Upper lobe of left lung (tissue), 6 donors: ENCODE results near the gene SNX13. TPM values are rescaled to one million over a fixed set of nuclear protein-coding genes. Genes with fewer than 3 reads are reported as not detected.

Source experiments
- ATAC-seq, 2 donors: fragments of 200-7000 bp; cut with Tn5 transposase; one replicate each; pipeline ENCODE4 v1.9.1; 2022; ENCODE audit warnings: mild to moderate bottlenecking in 2 of 2, moderate library complexity in 2 of 2; ENCODE audit not compliant: low FRiP score in 2 of 2
- DNase-seq, 2 donors: peaks; one replicate each; pipeline ENCODE4 v3.0.0-alpha.2; 2019 to 2020
- H3K27ac ChIP-seq, 4 donors: fragments of 200-600 bp; sonication (generic); one replicate each; pipeline ENCODE4 v1.5.1; 2016 to 2019
- H3K27me3 ChIP-seq, 4 donors: fragments of 200-600 bp; sonication (generic); one replicate each; pipeline ENCODE4 v1.5.1; 2017 to 2019
- H3K36me3 ChIP-seq, 4 donors: fragments of 200-600 bp; sonication (generic); one replicate each; pipeline ENCODE4 v1.5.1; 2016 to 2019
- H3K4me1 ChIP-seq, 4 donors: fragments of 200-600 bp; sonication (generic); one replicate each; pipeline ENCODE4 v1.5.1; 2018 to 2019
- H3K4me3 ChIP-seq, 4 donors: fragments of 200-600 bp; sonication (generic); one replicate each; pipeline ENCODE4 v1.5.1; 2017 to 2019; ENCODE audit warnings: mild to moderate bottlenecking in 2 of 4, moderate library complexity in 1 of 4
- H3K9me3 ChIP-seq, 4 donors: fragments of 200-600 bp; sonication (generic); one replicate each; pipeline ENCODE4 v1.5.1; 2018 to 2019
- CTCF ChIP-seq, 6 experiments: fragments of 450-650 bp in 4 of 6; fragments of 200-600 bp in 2 of 6; sonication (generic) in 2 of 6; IDR thresholded peaks; one replicate each; pipeline ENCODE4 v1.5.1; 2016 to 2019; ENCODE audit warnings: antibody characterized with exemption in 6 of 6
- EP300 ChIP-seq, 4 donors: sonication (generic); formaldehyde crosslinking; IDR thresholded peaks; one replicate each; pipeline ENCODE4 v1.5.1; 2017; ENCODE audit warnings: antibody characterized with exemption in 4 of 4, control low read depth in 2 of 4
- POLR2A ChIP-seq, 4 donors: fragments of 450-650 bp; IDR thresholded peaks; one replicate each; pipeline ENCODE4 v1.5.1; 2016 to 2017; ENCODE audit warnings: antibody characterized with exemption in 4 of 4, mild to moderate bottlenecking in 2 of 4
- POLR2AphosphoS5 ChIP-seq, 2 donors: sonication (generic); formaldehyde crosslinking; IDR thresholded peaks; one replicate each; pipeline ENCODE4 v1.5.1; 2017; ENCODE audit warnings: antibody characterized with exemption in 2 of 2
- WGBS, 2 donors: methylation state at CpG; one replicate each; pipeline ENCODE4 v1.1.5; 2017 to 2018; 5-methylcytosine and 5-hydroxymethylcytosine counted together
- total RNA-seq, 6 donors: library from RNA; depleted of rRNA in 4 of 6; stranded (reverse); fragments of >200 nt in 4 of 6; gene quantifications; one replicate each; pipeline versions ENCODE4 v1.1.0 to v1.2.1, GENCODE V29; 2016 to 2021
- donor health status: DM: no; HTN: no; CAD: no; lungs with moderate emphysema.
- donor health status: DM: no; HTN: yes; CAD: no; lungs with severe emphysema.

The SNX13 gene
- total RNA-seq, 6 donors from 2014 or later, result 17.1 to 195 (median 53.3) TPM

- H3K27ac ChIP-seq, result no peak overlapping the region
- TF ChIP-seq POLR2A (IDR thresholded peaks at IDR 0.05) (no peak), EP300 (IDR thresholded peaks at IDR 0.05) (no peak), POLR2AphosphoS5 (IDR thresholded peaks at IDR 0.05) (no peak), CTCF (IDR thresholded peaks at IDR 0.05) (no peak)
- H3K4me1 ChIP-seq, result no peaks in the 10 kb centered on the region
- no peaks in the 10 kb centered on the region for H3K9me3 ChIP-seq
- ATAC-seq, result no peak
- no peak overlapping the region for H3K4me3 ChIP-seq
- no peak for DNase-seq
- no peaks in the 10 kb centered on the region for H3K27me3 ChIP-seq
- 49 to 65% methylated on average over 3 of the region's 3 CpGs for WGBS, 2 donors
- no peaks in the 10 kb centered on the region for H3K36me3 ChIP-seq
Measured at GRCh38 chr7:17743316-17743715, 197.0 kb downstream of the SNX13 start.

DNA sequence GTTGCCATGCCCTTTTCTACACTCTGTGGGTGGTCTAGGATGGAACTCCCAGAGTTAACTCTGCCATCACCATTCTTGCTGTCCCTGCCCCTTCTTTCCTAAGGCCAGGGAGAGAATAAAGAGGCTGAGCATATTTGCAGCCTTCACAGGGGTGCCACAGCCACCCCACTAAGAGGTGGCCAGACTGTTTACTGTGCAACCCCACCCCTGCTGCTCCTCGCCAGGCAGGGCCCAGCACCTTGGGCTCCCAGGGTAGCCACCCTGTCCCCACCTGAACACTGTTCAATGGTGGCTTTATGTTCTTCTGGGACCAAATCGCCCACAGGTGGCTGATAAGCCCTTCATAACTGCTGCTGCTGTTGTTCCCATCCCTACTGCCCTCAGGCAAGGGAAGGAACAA lies 198.9 kb downstream of the SNX13 start:
- 87 to 100% methylated on average over 1 to 2 of the region's 2 CpGs for WGBS, 2 donors
- no peaks in the 10 kb centered on the region for H3K9me3 ChIP-seq
- DNase-seq (no peak), ATAC-seq (peak; percentile 14 to 53)
- H3K4me1 ChIP-seq, result no peaks in the 10 kb centered on the region
- H3K27me3 ChIP-seq, result no peaks in the 10 kb centered on the region
- no peak overlapping the region for H3K27ac ChIP-seq
- H3K36me3 ChIP-seq, result no peaks in the 10 kb centered on the region
- TF ChIP-seq CTCF (IDR thresholded peaks at IDR 0.05), result no peak
- TF ChIP-seq POLR2A (IDR thresholded peaks at IDR 0.05), result no peak
- no peak for TF ChIP-seq POLR2AphosphoS5 (IDR thresholded peaks at IDR 0.05)
- TF ChIP-seq EP300 (IDR thresholded peaks at IDR 0.05), result no peak
- no peak overlapping the region for H3K4me3 ChIP-seq

Other genes starting within 250 kb of the SNX13 start
- not detected for gene PRPS1L1, start 87.4 kb upstream of the SNX13 start, total RNA-seq